ENCODE results near the gene EHMT1.

The EHMT1 gene

GRCh38 chr9:137812356-137813023 is 193.7 kb downstream of the EHMT1 start:
- no peaks in the 10 kb centered on the region for H3K9me3 ChIP-seq
- H3K27me3 ChIP-seq, result no peaks in the 10 kb centered on the region
- TF ChIP-seq, protein P1, sequence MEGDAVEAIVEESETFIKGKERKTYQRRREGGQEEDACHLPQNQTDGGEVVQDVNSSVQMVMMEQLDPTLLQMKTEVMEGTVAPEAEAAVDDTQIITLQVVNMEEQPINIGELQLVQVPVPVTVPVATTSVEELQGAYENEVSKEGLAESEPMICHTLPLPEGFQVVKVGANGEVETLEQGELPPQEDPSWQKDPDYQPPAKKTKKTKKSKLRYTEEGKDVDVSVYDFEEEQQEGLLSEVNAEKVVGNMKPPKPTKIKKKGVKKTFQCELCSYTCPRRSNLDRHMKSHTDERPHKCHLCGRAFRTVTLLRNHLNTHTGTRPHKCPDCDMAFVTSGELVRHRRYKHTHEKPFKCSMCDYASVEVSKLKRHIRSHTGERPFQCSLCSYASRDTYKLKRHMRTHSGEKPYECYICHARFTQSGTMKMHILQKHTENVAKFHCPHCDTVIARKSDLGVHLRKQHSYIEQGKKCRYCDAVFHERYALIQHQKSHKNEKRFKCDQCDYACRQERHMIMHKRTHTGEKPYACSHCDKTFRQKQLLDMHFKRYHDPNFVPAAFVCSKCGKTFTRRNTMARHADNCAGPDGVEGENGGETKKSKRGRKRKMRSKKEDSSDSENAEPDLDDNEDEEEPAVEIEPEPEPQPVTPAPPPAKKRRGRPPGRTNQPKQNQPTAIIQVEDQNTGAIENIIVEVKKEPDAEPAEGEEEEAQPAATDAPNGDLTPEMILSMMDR (IDR thresholded peaks at IDR 0.05; ENCODE audit: low read depth, low read length), result no peak
- H3K36me3 ChIP-seq, result peaks cover 64% of the 10 kb centered on the region
- no peak overlapping the region for H3K4me3 ChIP-seq (ENCODE audit: low read depth, low read length)
- no peak for DNase-seq
- no peaks in the 10 kb centered on the region for H3K4me1 ChIP-seq

GRCh38 chr9:137813167-137813566 is 194.4 kb downstream of the EHMT1 start:
- peaks cover 64% of the 10 kb centered on the region for H3K36me3 ChIP-seq
- no peak overlapping the region for H3K4me3 ChIP-seq (ENCODE audit: low read depth, low read length)
- H3K27me3 ChIP-seq, result no peaks in the 10 kb centered on the region
- TF ChIP-seq, protein P1 (IDR thresholded peaks at IDR 0.05; ENCODE audit: low read depth, low read length), result no peak
- DNase-seq, result no peak
- no peaks in the 10 kb centered on the region for H3K4me1 ChIP-seq
- no peaks in the 10 kb centered on the region for H3K9me3 ChIP-seq

- H3K36me3 ChIP-seq, result peaks cover 63% of the 10 kb centered on the region
- H3K27me3 ChIP-seq, result no peaks in the 10 kb centered on the region
- no peak for DNase-seq
- no peaks in the 10 kb centered on the region for H3K9me3 ChIP-seq
- H3K4me3 ChIP-seq (ENCODE audit: low read depth, low read length), result no peak overlapping the region
- TF ChIP-seq, protein P1 (IDR thresholded peaks at IDR 0.05; ENCODE audit: low read depth, low read length), result no peak
- no peaks in the 10 kb centered on the region for H3K4me1 ChIP-seq
These were observed 195.0 kb downstream of the EHMT1 start for GRCh38 chr9:137813651-137814415.

GRCh38 chr9:137814436-137814835 is 195.6 kb downstream of the EHMT1 start:
- Histone ChIP-seq H3K4me3 (ENCODE audit: low read depth, low read length) (no peak overlapping the region), H3K36me3 (peaks cover 57% of the 10 kb centered on the region), H3K9me3 (no peaks in the 10 kb centered on the region), H3K27me3 (no peaks in the 10 kb centered on the region), H3K4me1 (no peaks in the 10 kb centered on the region)
- TF ChIP-seq, protein P1 (IDR thresholded peaks at IDR 0.05; ENCODE audit: low read depth, low read length), result no peak
- no peak for DNase-seq

DNA sequence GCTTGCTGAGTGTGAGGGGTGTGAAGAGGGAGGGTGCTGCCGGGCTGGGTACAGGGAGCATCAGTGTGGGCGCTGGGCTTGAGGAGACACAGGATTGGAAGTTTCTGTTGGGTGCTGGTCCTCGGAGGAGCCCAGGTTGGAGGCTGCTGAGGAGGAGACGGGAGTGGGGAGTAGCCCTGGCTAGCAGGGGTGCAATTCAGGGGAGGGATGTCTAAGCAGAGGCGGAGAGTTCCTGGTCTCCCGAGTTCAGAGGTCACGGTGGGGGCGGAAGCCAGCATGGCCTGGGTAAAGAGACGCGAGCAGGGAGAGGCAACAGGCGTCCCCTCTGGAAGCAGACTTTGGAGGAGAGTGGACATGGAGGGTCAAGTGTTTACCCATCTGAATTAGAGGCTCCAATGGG is 196.0 kb downstream of the EHMT1 start:
- Histone ChIP-seq H3K4me3 (ENCODE audit: low read depth, low read length) (no peak overlapping the region), H3K4me1 (no peaks in the 10 kb centered on the region), H3K9me3 (no peaks in the 10 kb centered on the region), H3K27me3 (no peaks in the 10 kb centered on the region), H3K36me3 (peaks cover 57% of the 10 kb centered on the region)
- TF ChIP-seq, protein P1 (IDR thresholded peaks at IDR 0.05; ENCODE audit: low read depth, low read length), result no peak
- DNase-seq, result no peak

Measured in BE2C (cell line).